ENCODE data around the gene METTL15.

DNA sequence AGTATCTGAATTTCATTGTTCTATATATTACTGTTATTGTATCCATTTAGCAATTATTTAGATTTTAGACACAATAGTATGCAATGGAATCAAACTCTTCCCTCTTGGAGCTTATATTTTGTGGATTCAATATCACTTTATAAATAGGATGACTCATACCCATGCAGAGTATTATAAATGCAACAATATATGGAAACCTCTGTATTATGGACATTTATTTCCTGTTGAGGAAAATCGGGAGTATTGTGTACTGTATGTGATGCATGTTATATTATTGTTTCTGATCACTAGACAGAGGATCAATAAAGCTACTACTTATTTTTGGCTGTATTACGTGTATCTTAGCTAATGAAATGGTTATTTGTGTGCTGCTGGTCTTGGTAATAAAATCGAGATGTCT is 770 bp downstream of the METTL15 start:
- TF ChIP-seq, protein P1, sequence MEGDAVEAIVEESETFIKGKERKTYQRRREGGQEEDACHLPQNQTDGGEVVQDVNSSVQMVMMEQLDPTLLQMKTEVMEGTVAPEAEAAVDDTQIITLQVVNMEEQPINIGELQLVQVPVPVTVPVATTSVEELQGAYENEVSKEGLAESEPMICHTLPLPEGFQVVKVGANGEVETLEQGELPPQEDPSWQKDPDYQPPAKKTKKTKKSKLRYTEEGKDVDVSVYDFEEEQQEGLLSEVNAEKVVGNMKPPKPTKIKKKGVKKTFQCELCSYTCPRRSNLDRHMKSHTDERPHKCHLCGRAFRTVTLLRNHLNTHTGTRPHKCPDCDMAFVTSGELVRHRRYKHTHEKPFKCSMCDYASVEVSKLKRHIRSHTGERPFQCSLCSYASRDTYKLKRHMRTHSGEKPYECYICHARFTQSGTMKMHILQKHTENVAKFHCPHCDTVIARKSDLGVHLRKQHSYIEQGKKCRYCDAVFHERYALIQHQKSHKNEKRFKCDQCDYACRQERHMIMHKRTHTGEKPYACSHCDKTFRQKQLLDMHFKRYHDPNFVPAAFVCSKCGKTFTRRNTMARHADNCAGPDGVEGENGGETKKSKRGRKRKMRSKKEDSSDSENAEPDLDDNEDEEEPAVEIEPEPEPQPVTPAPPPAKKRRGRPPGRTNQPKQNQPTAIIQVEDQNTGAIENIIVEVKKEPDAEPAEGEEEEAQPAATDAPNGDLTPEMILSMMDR (IDR thresholded peaks at IDR 0.05) = no peak
- TF ChIP-seq POLR2A (IDR thresholded peaks at IDR 0.05) (no peak), POLR2AphosphoS5 (IDR thresholded peaks at IDR 0.05) (no peak), EP300 (IDR thresholded peaks at IDR 0.05; ENCODE audit: low read depth) (no peak)

Measured in transverse colon (tissue), 4 donors.